22Rv1 (cell line): ENCODE measurements around the gene MXI1.

ENCODE experiments used
- ZFX ChIP-seq: fragments of 450-650 bp; IDR thresholded peaks from 2 replicates; pipeline ENCODE4 v1.6.1; 2017; ENCODE audit warnings: antibody characterized with exemption, borderline replicate concordance
- TF ChIP-seq, protein P1 (sequence below): fragments of 450-650 bp; IDR thresholded peaks from 2 replicates; pipeline ENCODE4 v1.5.1; 2017; ENCODE audit warnings: mild to moderate bottlenecking

DNA sequence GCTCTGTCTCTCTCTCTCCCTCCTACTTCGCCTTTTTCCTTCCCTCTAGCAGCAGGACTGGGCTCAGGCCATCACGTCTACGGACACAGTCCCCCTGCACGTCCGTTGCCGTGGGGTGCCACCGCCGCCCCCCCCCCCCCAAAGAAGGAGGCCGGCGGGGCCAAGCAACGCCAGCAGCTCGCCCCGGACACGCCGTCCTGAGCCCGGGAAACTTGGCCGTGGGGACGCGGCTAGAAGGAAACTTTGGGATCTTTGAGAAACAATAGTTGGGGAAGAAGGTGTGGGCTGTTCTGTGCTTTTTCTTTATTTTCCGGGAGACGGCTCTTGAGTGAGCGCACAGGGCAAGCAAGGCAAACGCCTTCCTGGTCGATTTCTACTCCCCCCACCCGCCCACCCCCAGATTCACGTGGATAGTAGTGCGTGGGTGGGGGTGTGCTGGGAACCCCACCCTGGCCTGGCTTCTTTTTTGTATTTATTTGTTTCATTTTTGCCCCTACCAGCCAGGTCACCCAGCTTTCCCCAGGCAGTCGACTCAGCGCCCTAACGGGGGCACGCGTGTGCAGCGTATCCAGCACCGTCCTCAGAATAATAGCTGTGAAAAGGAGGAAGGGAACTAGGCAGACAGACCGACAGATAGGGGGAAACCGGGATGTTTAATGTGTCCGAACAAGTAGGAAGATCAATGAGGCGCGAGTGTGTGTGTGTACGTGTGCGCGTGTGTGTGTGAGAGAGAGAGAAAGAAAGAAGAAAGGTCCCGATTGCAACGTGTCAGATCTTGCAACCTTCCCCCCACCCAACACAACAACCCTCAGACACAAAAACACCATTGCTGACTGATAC lies 1.4 kb downstream of the MXI1 start:
- TF ChIP-seq, protein P1, sequence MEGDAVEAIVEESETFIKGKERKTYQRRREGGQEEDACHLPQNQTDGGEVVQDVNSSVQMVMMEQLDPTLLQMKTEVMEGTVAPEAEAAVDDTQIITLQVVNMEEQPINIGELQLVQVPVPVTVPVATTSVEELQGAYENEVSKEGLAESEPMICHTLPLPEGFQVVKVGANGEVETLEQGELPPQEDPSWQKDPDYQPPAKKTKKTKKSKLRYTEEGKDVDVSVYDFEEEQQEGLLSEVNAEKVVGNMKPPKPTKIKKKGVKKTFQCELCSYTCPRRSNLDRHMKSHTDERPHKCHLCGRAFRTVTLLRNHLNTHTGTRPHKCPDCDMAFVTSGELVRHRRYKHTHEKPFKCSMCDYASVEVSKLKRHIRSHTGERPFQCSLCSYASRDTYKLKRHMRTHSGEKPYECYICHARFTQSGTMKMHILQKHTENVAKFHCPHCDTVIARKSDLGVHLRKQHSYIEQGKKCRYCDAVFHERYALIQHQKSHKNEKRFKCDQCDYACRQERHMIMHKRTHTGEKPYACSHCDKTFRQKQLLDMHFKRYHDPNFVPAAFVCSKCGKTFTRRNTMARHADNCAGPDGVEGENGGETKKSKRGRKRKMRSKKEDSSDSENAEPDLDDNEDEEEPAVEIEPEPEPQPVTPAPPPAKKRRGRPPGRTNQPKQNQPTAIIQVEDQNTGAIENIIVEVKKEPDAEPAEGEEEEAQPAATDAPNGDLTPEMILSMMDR: no peak
- TF ChIP-seq ZFX: no peak
